ENCODE measurements around the gene TMEM79. TPM values are rescaled to one million over a fixed set of nuclear protein-coding genes. Genes with fewer than 3 reads are reported as not detected.

The TMEM79 gene
- polyA plus RNA-seq, 1 of the 3 experiments (the other 2 are of a cell fraction), result 4.5 TPM

- ChIA-PET CTCF (interaction anchor here (0.7 to 2.2 kb wide), 8 partner anchors 12 to 96 kb away, joined by 3 to 18 read pairs (median 6); partner anchors contain the start of gene SMG5), POLR2A (no interaction called here)
- no peaks in the 10 kb centered on the region for H3K9me3 ChIP-seq
- H2AFZ ChIP-seq (ENCODE audit: low read depth), result no peak overlapping the region
- no peak for DNase-seq
- H3K36me3 ChIP-seq (replicated peaks in 1 of 2; ENCODE audit: control insufficient read depth in 1 of 2, insufficient read depth in 2 of 2, low read length in 1 of 2), result peaks cover 6 to 13% of the 10 kb centered on the region in 2 experiments
- H3K4me3 ChIP-seq (ENCODE audit: low read depth in 2 of 2, low read length in 1 of 2), result no peak overlapping the region
- H4K20me1 ChIP-seq (ENCODE audit: insufficient read depth), result no peaks in the 10 kb centered on the region
- no peaks in the 10 kb centered on the region for H3K79me2 ChIP-seq (ENCODE audit: insufficient read depth)
- no peak overlapping the region for H3K4me2 ChIP-seq
- no peak overlapping the region for H3K27ac ChIP-seq (ENCODE audit: low read depth in 2 of 2, low read length in 1 of 2)
- TF ChIP-seq NFIC (IDR thresholded peaks at IDR 0.05; ENCODE audit: borderline replicate concordance) (no peak), CHD2 (IDR thresholded peaks at IDR 0.05; ENCODE audit: low read length, partially characterized antibody) (no peak), YY1 (IDR thresholded peaks at IDR 0.05; ENCODE audit: low read depth) (no peak), RFX5 (IDR thresholded peaks at IDR 0.05; ENCODE audit: low read length) (no peak), FOXM1 (IDR thresholded peaks at IDR 0.05; ENCODE audit: low read depth) (no peak), MAX (IDR thresholded peaks at IDR 0.05; ENCODE audit: low read depth) (no peak), EP300 (IDR thresholded peaks at IDR 0.05; ENCODE audit: borderline replicate concordance in 1 of 2, low read depth in 1 of 2, low read length in 1 of 2) (no peak), TEAD4 (IDR thresholded peaks at IDR 0.05; ENCODE audit: borderline replicate concordance, insufficient read depth) (no peak), USF2 (IDR thresholded peaks at IDR 0.05; ENCODE audit: borderline replicate concordance, low read depth, low read length) (no peak), ELF1 (IDR thresholded peaks at IDR 0.05) (no peak), USF1 (IDR thresholded peaks at IDR 0.05; ENCODE audit: borderline replicate concordance, low read depth) (no peak), EZH2phosphoT487 (IDR thresholded peaks at IDR 0.05; ENCODE audit: borderline replicate concordance, low read depth) (no peak), RCOR1 (IDR thresholded peaks at IDR 0.05; ENCODE audit: low read length) (no peak), SIN3A (IDR thresholded peaks at IDR 0.05; ENCODE audit: borderline replicate concordance, low read depth, low read length) (no peak), TAF1 (IDR thresholded peaks at IDR 0.05; ENCODE audit: borderline replicate concordance, low read depth, low read length) (no peak), GATA2 (CRISPR knock-in tag; IDR thresholded peaks at IDR 0.05) (no peak), NRF1 (IDR thresholded peaks at IDR 0.05; ENCODE audit: low read depth, low read length) (no peak), RXRA (IDR thresholded peaks at IDR 0.05; ENCODE audit: borderline replicate concordance, low read depth) (no peak), ZBTB33 (IDR thresholded peaks at IDR 0.05; ENCODE audit: borderline replicate concordance, low read depth) (no peak)
- peaks cover 8 to 16% of the 10 kb centered on the region in 2 experiments; a peak in 3 of 4 replicates for H3K4me1 ChIP-seq (ENCODE audit: control insufficient read depth in 1 of 2, insufficient read depth in 2 of 2, low read depth in 1 of 2, low read length in 1 of 2)
- H3F3A ChIP-seq (replicated peaks; ENCODE audit: insufficient read depth), result peaks cover 5% of the 10 kb centered on the region
- 98% methylated on average over 5 of the region's 5 CpGs for WGBS (ENCODE audit: low lambda C conversion rate)
- no peak overlapping the region for H3K9ac ChIP-seq
- H3K9me2 ChIP-seq, result no peaks in the 10 kb centered on the region
- H3K27me3 ChIP-seq (ENCODE audit: insufficient read depth), result no peaks in the 10 kb centered on the region
These were observed 45.9 kb upstream of the TMEM79 start for GRCh38 chr1:156238248-156238647.
